HG02678 (cell line): ENCODE measurements around the gene SLC16A5.

Experiments
- ATAC-seq: cut with Tn5 transposase; IDR thresholded peaks from one replicate; pipeline ENCODE4 v1.9.1; 2021; ENCODE audit warnings: mild to moderate bottlenecking, moderate library complexity; ENCODE audit not compliant: unreplicated experiment

SLC16A5 gene

DNA sequence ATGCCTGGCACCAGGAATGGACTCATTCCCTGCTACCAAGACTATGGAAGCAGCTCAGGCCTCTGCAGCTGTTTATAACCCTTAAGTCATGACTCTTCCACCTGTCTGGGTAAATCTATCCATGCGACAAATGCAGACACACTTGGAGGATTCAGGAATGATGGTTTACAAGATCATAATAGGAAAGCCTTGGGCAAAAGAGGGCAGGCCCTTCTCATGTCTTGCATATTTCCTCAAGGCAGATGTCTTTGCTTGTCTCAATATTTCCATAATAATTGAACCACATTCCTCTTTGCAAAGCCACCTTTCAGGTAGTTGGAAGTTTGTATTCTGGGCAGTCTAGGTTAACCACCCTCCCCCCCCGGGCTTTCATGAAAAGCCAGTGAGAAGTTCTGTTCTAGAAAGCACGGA, 67.4 kb downstream of the SLC16A5 start:
- ATAC-seq, result no peak
